H1 (cell line): ENCODE data around the gene ABCA1. TPM values are rescaled to one million over a fixed set of nuclear protein-coding genes. Genes with fewer than 3 reads are reported as not detected.

Experiments used
- CTCF ChIA-PET: fragments of 300-600 bp; sonication (Branson Sonifier 250); formaldehyde crosslinking; loops from one replicate; lab custom pipeline; 2021; ENCODE audit not compliant: partially characterized antibody; lab: Charles Lee
- POLR2A ChIA-PET: fragments of 300-600 bp; sonication (Branson Sonifier 250); formaldehyde crosslinking; loops from one replicate; lab custom pipeline; 2021; ENCODE audit warnings: inconsistent platforms; ENCODE audit not compliant: partially characterized antibody; lab: Charles Lee
- DNase-seq, 2 experiments: peaks; one replicate each; pipeline versions ENCODE4 v3.0.0 to v3.0.0-alpha.2; 2010 to 2022; ENCODE audit warnings: low spot score in 2 of 2, low read depth in 1 of 2, mixed read lengths in 1 of 2
- FAIRE-seq: peaks from 2 replicates; lab custom pipeline; 2011; peaks lifted over from hg19 to GRCh38; lab: Jason Lieb, UNC
- H2AFZ ChIP-seq: 2 replicates; pipeline ENCODE4 v1.8.1; 2012; ENCODE audit warnings: low read length, inconsistent platforms
- H2AK5ac ChIP-seq: 2 replicates; pipeline ENCODE4 v1.6.1; 2013; ENCODE audit warnings: low read depth, low read length
- H2BK120ac ChIP-seq: replicated peaks from 2 replicates; pipeline ENCODE3; 2013; ENCODE audit warnings: low read depth, low read length, inconsistent platforms
- H2BK12ac ChIP-seq: 2 replicates; pipeline ENCODE4 v1.6.1; 2013; ENCODE audit warnings: low read depth, low read length
- H2BK15ac ChIP-seq: 2 replicates; pipeline ENCODE4 v1.6.1; 2013; ENCODE audit warnings: low read length
- H2BK20ac ChIP-seq: 2 replicates; pipeline ENCODE4 v1.6.1; 2013; ENCODE audit warnings: low read length
- H2BK5ac ChIP-seq: 2 replicates; pipeline ENCODE4 v1.6.1; 2013; ENCODE audit warnings: low read depth, low read length
- H3K14ac ChIP-seq: 2 replicates; pipeline ENCODE4 v1.6.1; 2013; ENCODE audit warnings: inconsistent platforms; ENCODE audit not compliant: insufficient read length
- H3K18ac ChIP-seq: 2 replicates; pipeline ENCODE4 v1.6.1; 2013; ENCODE audit warnings: low read length; ENCODE audit errors: extremely low read depth
- H3K23ac ChIP-seq: 2 replicates; pipeline ENCODE4 v1.6.1; 2013; ENCODE audit warnings: inconsistent platforms; ENCODE audit not compliant: insufficient read length
- H3K23me2 ChIP-seq: 2 replicates; pipeline ENCODE4 v1.6.1; 2013; ENCODE audit warnings: low read depth, low read length
- H3K27ac ChIP-seq: 2 replicates; pipeline ENCODE4 v1.6.1; 2011; ENCODE audit warnings: low read depth, low read length, inconsistent platforms
- H3K27me3 ChIP-seq, 4 experiments: replicated peaks in 1 of 4; 1 replicate in 1 of 4; 2 replicates in 3 of 4; pipeline versions ENCODE4 v1.6.1 to v1.8.1; 2011 to 2013; ENCODE audit warnings: low read length in 3 of 4, mild to moderate bottlenecking in 3 of 4, inconsistent platforms in 2 of 4, mixed read lengths in 2 of 4, moderate library complexity in 1 of 4; ENCODE audit not compliant: control insufficient read depth in 3 of 4, insufficient read depth in 3 of 4; ENCODE audit errors: extremely low read depth in 1 of 4
- H3K36me3 ChIP-seq, 4 experiments: 2 replicates each; pipeline versions ENCODE4 v1.6.1 to v1.8.1; 2011 to 2013; ENCODE audit warnings: mild to moderate bottlenecking in 4 of 4, low read length in 3 of 4, moderate library complexity in 2 of 4, control low read depth in 1 of 4, inconsistent platforms in 1 of 4; ENCODE audit not compliant: insufficient read depth in 4 of 4, control insufficient read depth in 2 of 4
- H3K4ac ChIP-seq: replicated peaks from 2 replicates; pipeline ENCODE3; 2013; ENCODE audit warnings: low read length, low read depth, mixed read lengths, inconsistent platforms; ENCODE audit not compliant: insufficient read length
- H3K4me1 ChIP-seq, 4 experiments: replicated peaks in 1 of 4; 1 replicate in 1 of 4; 2 replicates in 3 of 4; pipeline versions ENCODE4 v1.6.1 to v1.8.1; 2011 to 2013; ENCODE audit warnings: low read length in 3 of 4, inconsistent platforms in 2 of 4, mixed read lengths in 1 of 4; ENCODE audit not compliant: insufficient read depth in 4 of 4, control insufficient read depth in 3 of 4
- H3K4me2 ChIP-seq, 2 experiments: 2 replicates each; pipeline versions ENCODE4 v1.6.1 to v1.8.1; 2011 to 2013; ENCODE audit warnings: low read depth in 2 of 2, low read length in 2 of 2, control low read depth in 1 of 2, inconsistent platforms in 1 of 2, mild to moderate bottlenecking in 1 of 2; ENCODE audit not compliant: insufficient read depth in 1 of 2
- H3K4me3 ChIP-seq, 4 experiments: fragments of 200-600, 300-600 bp in 1 of 4; sonication (generic), shearing (Covaris generic), sonication (Bioruptor Twin) in 1 of 4; 2 replicates each; pipeline versions ENCODE4 v1.5.1 to v1.8.1; 2011 to 2016; ENCODE audit warnings: low read length in 4 of 4, low read depth in 3 of 4, control low read depth in 2 of 4, inconsistent platforms in 2 of 4, mild to moderate bottlenecking in 2 of 4, mixed read lengths in 1 of 4, moderate library complexity in 1 of 4; ENCODE audit not compliant: insufficient read depth in 2 of 4; ENCODE audit errors: extremely low read depth in 1 of 4
- H3K56ac ChIP-seq: replicated peaks from 2 replicates; pipeline ENCODE3; 2013; ENCODE audit warnings: low read depth, mild to moderate bottlenecking, mixed read lengths, low read length, inconsistent platforms; ENCODE audit not compliant: insufficient read length
- H3K79me1 ChIP-seq: 2 replicates; pipeline ENCODE4 v1.6.1; 2013; ENCODE audit warnings: low read depth, low read length, control low read depth
- H3K79me2 ChIP-seq, 2 experiments: 2 replicates each; pipeline versions ENCODE4 v1.6.1 to v1.8.1; 2012 to 2013; ENCODE audit warnings: low read length in 2 of 2, mild to moderate bottlenecking in 2 of 2, inconsistent platforms in 1 of 2; ENCODE audit not compliant: insufficient read depth in 2 of 2, control insufficient read depth in 1 of 2
- H3K9ac ChIP-seq, 4 experiments: replicated peaks in 1 of 4; 1 replicate in 1 of 4; 2 replicates in 3 of 4; pipeline versions ENCODE4 v1.6.1 to v1.8.1; 2011 to 2013; ENCODE audit warnings: low read depth in 3 of 4, low read length in 3 of 4, control low read depth in 2 of 4, mild to moderate bottlenecking in 2 of 4, moderate library complexity in 2 of 4, inconsistent platforms in 1 of 4; ENCODE audit errors: extremely low read depth in 1 of 4
- H3K9me3 ChIP-seq, 2 experiments: 2 replicates each; pipeline versions ENCODE4 v1.6.1 to v1.8.1; 2012 to 2013; ENCODE audit warnings: mild to moderate bottlenecking in 2 of 2, moderate library complexity in 2 of 2, control low read depth in 1 of 2, inconsistent platforms in 1 of 2, low read depth in 1 of 2, low read length in 1 of 2, mixed read lengths in 1 of 2; ENCODE audit not compliant: insufficient read depth in 2 of 2
- H4K20me1 ChIP-seq, 2 experiments: replicated peaks in 1 of 2; 2 replicates each; pipeline versions ENCODE3 to v1.8.1; 2011 to 2013; ENCODE audit warnings: inconsistent platforms in 2 of 2, low read length in 2 of 2, mild to moderate bottlenecking in 1 of 2; ENCODE audit not compliant: insufficient read depth in 2 of 2, control insufficient read depth in 1 of 2
- H4K5ac ChIP-seq: 2 replicates; pipeline ENCODE4 v1.6.1; 2013; ENCODE audit warnings: low read length, low read depth, mixed read lengths, inconsistent platforms; ENCODE audit not compliant: insufficient read length
- H4K8ac ChIP-seq: 2 replicates; pipeline ENCODE4 v1.8.0; 2013; ENCODE audit warnings: mild to moderate bottlenecking, moderate library complexity, low read length, inconsistent platforms; ENCODE audit not compliant: insufficient read depth; ENCODE audit errors: extremely low read depth
- H4K91ac ChIP-seq: replicated peaks from 2 replicates; pipeline ENCODE3; 2013; ENCODE audit warnings: low read length, mixed read lengths, inconsistent platforms; ENCODE audit not compliant: insufficient read length
- BACH1 ChIP-seq: IDR thresholded peaks from 2 replicates; pipeline ENCODE4 v1.6.1; 2012; ENCODE audit warnings: low read length, improper control_type of control experiment
- CREB1 ChIP-seq: IDR thresholded peaks from 2 replicates; pipeline ENCODE4 v1.6.1; 2012; ENCODE audit warnings: inconsistent platforms
- KDM1A ChIP-seq: fragments of 200-600, 300-600 bp; sonication (generic); IDR thresholded peaks from 2 replicates; pipeline ENCODE4 v1.7.1; 2016; ENCODE audit warnings: mild to moderate bottlenecking, low read length, borderline replicate concordance
- TAF1 ChIP-seq: IDR thresholded peaks from 2 replicates; pipeline ENCODE4 v1.6.1; 2011; ENCODE audit warnings: mild to moderate bottlenecking, low read depth, low read length
- WGBS, 2 experiments: shearing (Covaris generic) in 1 of 2; methylation state at CpG; one replicate each; pipeline versions ENCODE4 v1.1.6 to v1.1.7; 2013 to 2015; ENCODE audit warnings: low lambda C conversion rate in 2 of 2, mixed read lengths in 2 of 2, inconsistent platforms in 1 of 2, low coverage in 1 of 2, missing lambda C conversion rate in 1 of 2; ENCODE audit not compliant: insufficient replicate concordance in 2 of 2, insufficient coverage in 1 of 2, insufficient read length in 1 of 2; ENCODE audit errors: extremely low coverage in 1 of 2, missing lambda C conversion rate in 1 of 2; 5-methylcytosine and 5-hydroxymethylcytosine counted together
- polyA plus RNA-seq, 7 experiments: library from polyadenylated mRNA; depleted of rRNA in 3 of 7; stranded (reverse) in 5 of 7; unstranded in 2 of 7; fragments of >200 nt in 5 of 7; fragments of 200-250 nt in 2 of 7; gene quantifications; 1 replicate in 5 of 7; 2 replicates in 1 of 7; 4 replicates in 1 of 7; pipeline versions ENCODE4 v1.2.1 to v1.2.3, GENCODE V29; 2011 to 2013; ENCODE audit warnings: missing spikeins in 2 of 7, mixed read lengths in 2 of 7
- total RNA-seq: library from RNA; stranded (reverse); fragmentation: NEBNext Ultra II Directional; extraction: Animal tissue kit (Norgen Biotek cat#: 25700); gene quantifications from 2 replicates; pipeline ENCODE4 v1.2.1, GENCODE V29; 2021

The ABCA1 gene
- total and polyA plus RNA-seq, 2 of the 8 experiments (the other 6 are each of a cell fraction or from before 2014, with no cell fraction given), result 6.9 to 7.8 TPM

GRCh38 chr9:104783588-104783987 is 144.4 kb downstream of the ABCA1 start:
- Histone ChIP-seq H3K27me3 (no peaks in the 10 kb centered on the region), H2BK120ac (no peak overlapping the region), H2BK15ac (no peak overlapping the region), H4K20me1 (no peaks in the 10 kb centered on the region), H3K36me3 (peaks cover 4 to 20% (median 19%) of the 10 kb centered on the region in 4 experiments; a peak in 6 of 8 replicates), H2AK5ac (no peak overlapping the region), H3K9me3 (no peaks in the 10 kb centered on the region), H3K56ac (no peak overlapping the region), H3K4me3 (no peak overlapping the region), H2BK5ac (no peak overlapping the region), H3K23ac (no peak overlapping the region), H3K4ac (no peak overlapping the region), H3K4me1 (no peaks in the 10 kb centered on the region), H4K8ac (no peak overlapping the region), H4K91ac (no peak overlapping the region), H4K5ac (no peak overlapping the region), H3K14ac (no peak overlapping the region), H3K27ac (no peak overlapping the region), H3K23me2 (no peaks in the 10 kb centered on the region), H3K79me1 (no peaks in the 10 kb centered on the region), H3K79me2 (no peaks in the 10 kb centered on the region), H2BK12ac (no peak overlapping the region), H3K18ac (no peak overlapping the region), H3K4me2 (no peak overlapping the region), H2BK20ac (no peak overlapping the region), H3K9ac (no peak overlapping the region), H2AFZ (no peak overlapping the region)
- TF ChIP-seq TAF1 (no peak), KDM1A (no peak), BACH1 (no peak), CREB1 (no peak)
- DNase-seq (no peak), FAIRE-seq (no peak)
- CTCF ChIA-PET, result no interaction called here
- POLR2A ChIA-PET, result no interaction called here
- WGBS, 2 experiments, result 88% methylated on average over 4 of the region's 4 CpGs; no CpG with 5 or more reads in 1 of the 2 experiments
